GM12892 (cell line): ENCODE results near the gene QRSL1.

Experiments
- POLR2AphosphoS5 ChIP-seq: IDR thresholded peaks from 2 replicates; pipeline ENCODE4 v1.6.1; 2011; ENCODE audit warnings: low read depth, low read length, control low read depth
- TAF1 ChIP-seq: IDR thresholded peaks from 2 replicates; pipeline ENCODE4 v1.6.1; 2011; ENCODE audit warnings: low read depth, mild to moderate bottlenecking, control low read depth, low read length, borderline replicate concordance

- TF ChIP-seq POLR2AphosphoS5 (no peak), TAF1 (no peak)
These were observed 86.5 kb downstream of the QRSL1 start for GRCh38 chr6:106715922-106716321.
